Calu3 (cell line): ENCODE measurements around the gene WNT2. TPM values are rescaled to one million over a fixed set of nuclear protein-coding genes. Genes with fewer than 3 reads are reported as not detected.
"Not testable (repeated sequence)": the region's sequence is repeated elsewhere in the genome, so short reads cannot be mapped to it uniquely, and the experiment has no call there.

ENCODE experiments used
- BruUV-seq: library from RNA; stranded (reverse); fragments of 400-500 nt; replicated peaks from 2 replicates; lab custom pipeline; 2021; lab: Mats Ljungman, UMichigan
- CTCF ChIA-PET: fragments of 300-600 bp; sonication (Branson Sonifier 250); formaldehyde crosslinking; loops from one replicate; lab custom pipeline; 2022; ENCODE audit warnings: antibody characterized with exemption; lab: Charles Lee
- DNase-seq: peaks from one replicate; pipeline ENCODE4 v3.0.0; 2022
- H3K27ac Mint-ChIP-seq: one replicate; pipeline ENCODE4 v1.8.0; 2022; ENCODE audit warnings: mixed read lengths; ENCODE audit not compliant: unreplicated experiment
- H3K27me3 Mint-ChIP-seq: one replicate; pipeline ENCODE4 v1.8.0; 2022; ENCODE audit warnings: mixed read lengths; ENCODE audit not compliant: unreplicated experiment
- H3K36me3 Mint-ChIP-seq: one replicate; pipeline ENCODE4 v1.8.0; 2022; ENCODE audit warnings: mild to moderate bottlenecking, moderate library complexity, mixed read lengths; ENCODE audit not compliant: insufficient read depth, unreplicated experiment
- H3K4me1 Mint-ChIP-seq: one replicate; pipeline ENCODE4 v1.8.0; 2022; ENCODE audit warnings: mild to moderate bottlenecking, low read depth, mixed read lengths; ENCODE audit not compliant: unreplicated experiment
- H3K4me3 Mint-ChIP-seq: one replicate; pipeline ENCODE4 v1.8.0; 2022; ENCODE audit warnings: mild to moderate bottlenecking, low read depth, moderate library complexity, mixed read lengths; ENCODE audit not compliant: unreplicated experiment
- H3K9me3 Mint-ChIP-seq: one replicate; pipeline ENCODE4 v1.8.0; 2022; ENCODE audit warnings: low read depth, mixed read lengths; ENCODE audit not compliant: unreplicated experiment
- CTCF ChIP-seq: fragments of 200-600 bp; IDR thresholded peaks from one replicate; pipeline ENCODE4 v1.8.0; 2022; ENCODE audit warnings: antibody characterized with exemption; ENCODE audit not compliant: unreplicated experiment
- intact Hi-C: fragments of 100-400 bp; cut with micrococcal nuclease; formaldehyde crosslinking; loops from one replicate; pipeline ENCODE4 v1.10.0; 2022; ENCODE audit not compliant: unreplicated experiment
- total RNA-seq: library from RNA; stranded (reverse); gene quantifications from 2 replicates; pipeline ENCODE4 v1.2.3, GENCODE V29; 2022

The WNT2 gene
- total RNA-seq, 1 experiment from 2014 or later: not detected

GRCh38 chr7:117249696-117250095 is 73.2 kb downstream of the WNT2 start:
- Mint-ChIP-seq H3K27me3 (peaks cover 62% of the 10 kb centered on the region), H3K9me3 (no peaks in the 10 kb centered on the region), H3K36me3 (no peaks in the 10 kb centered on the region), H3K27ac (no peak overlapping the region), H3K4me3 (no peak overlapping the region), H3K4me1 (no peaks in the 10 kb centered on the region)
- CTCF ChIA-PET: interaction anchor here (0.6 kb wide), 1 partner anchor 20 kb away, joined by 3 read pairs; no protein-coding TSS in a partner anchor
- DNase-seq: no peak
- no peak for TF ChIP-seq CTCF
- intact Hi-C loops: no loop called here
- no TSS peak for BruUV-seq

GRCh38 chr7:117248829-117249228 is 74.0 kb downstream of the WNT2 start:
- CTCF ChIA-PET: no interaction called here
- no peak overlapping the region for H3K27ac Mint-ChIP-seq
- no peak for TF ChIP-seq CTCF
- intact Hi-C loops: no loop called here
- no peaks in the 10 kb centered on the region for H3K9me3 Mint-ChIP-seq
- no peak for DNase-seq
- no peaks in the 10 kb centered on the region for H3K4me1 Mint-ChIP-seq
- no peaks in the 10 kb centered on the region for H3K36me3 Mint-ChIP-seq
- peaks cover 62% of the 10 kb centered on the region for H3K27me3 Mint-ChIP-seq
- BruUV-seq: no TSS peak
- H3K4me3 Mint-ChIP-seq: no peak overlapping the region

GRCh38 chr7:117247809-117248208 is 75.0 kb downstream of the WNT2 start:
- TF ChIP-seq CTCF: no peak
- intact Hi-C loops: no loop called here
- no peak overlapping the region for H3K4me3 Mint-ChIP-seq
- CTCF ChIA-PET: no interaction called here
- H3K4me1 Mint-ChIP-seq: no peaks in the 10 kb centered on the region
- peaks cover 72% of the 10 kb centered on the region for H3K27me3 Mint-ChIP-seq
- no TSS peak for BruUV-seq
- no peak overlapping the region for H3K27ac Mint-ChIP-seq
- no peak for DNase-seq
- no peaks in the 10 kb centered on the region for H3K36me3 Mint-ChIP-seq
- no peaks in the 10 kb centered on the region for H3K9me3 Mint-ChIP-seq

GRCh38 chr7:117245703-117246102 is 77.2 kb downstream of the WNT2 start:
- CTCF ChIA-PET, intact Hi-C loops, H3K4me3 Mint-ChIP-seq, BruUV-seq, H3K9me3 Mint-ChIP-seq, H3K4me1 Mint-ChIP-seq, H3K36me3 Mint-ChIP-seq, DNase-seq, H3K27ac Mint-ChIP-seq: not testable (repeated sequence)
- peaks cover 73% of the 10 kb centered on the region for H3K27me3 Mint-ChIP-seq

GRCh38 chr7:117243390-117243789 is 79.5 kb downstream of the WNT2 start:
- TF ChIP-seq CTCF: no peak
- Mint-ChIP-seq H3K27ac (no peak overlapping the region), H3K27me3 (peaks cover 73% of the 10 kb centered on the region), H3K9me3 (no peaks in the 10 kb centered on the region), H3K4me3 (no peak overlapping the region), H3K4me1 (no peaks in the 10 kb centered on the region), H3K36me3 (peaks cover 3% of the 10 kb centered on the region)
- intact Hi-C loops: no loop called here
- CTCF ChIA-PET: no interaction called here
- no TSS peak for BruUV-seq
- DNase-seq: no peak
